ENCODE data around the gene RALB.

RALB gene

DNA sequence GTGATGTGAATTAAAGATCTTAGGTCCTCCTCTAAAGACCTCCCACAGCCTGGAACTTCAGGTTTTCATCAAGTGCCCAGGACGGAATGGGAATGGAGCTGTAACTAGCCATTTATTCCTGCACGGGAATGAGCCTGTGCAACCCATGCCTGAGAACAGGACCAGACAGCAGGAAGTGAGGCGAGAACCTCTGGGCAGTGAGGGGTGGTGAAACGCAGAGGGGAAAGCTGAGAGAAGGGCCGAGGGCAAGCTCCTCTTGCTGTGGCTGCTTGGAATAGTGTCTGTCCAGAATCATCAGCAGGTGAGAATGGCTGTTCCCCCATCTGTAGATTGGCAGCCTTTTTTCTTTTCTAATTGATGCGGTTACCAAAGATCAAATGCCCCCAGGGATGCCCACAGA is 4.8 kb upstream of the RALB start:
- H3K27me3 ChIP-seq (replicated peaks; ENCODE audit: control insufficient read depth, insufficient read depth, low read length), result no peaks in the 10 kb centered on the region
- no peak for DNase-seq (ENCODE audit: extremely low read depth, insufficient read length)
- no peak for TF ChIP-seq CTCF (IDR thresholded peaks at IDR 0.05; ENCODE audit: insufficient read depth, low read length, poor library complexity, severe bottlenecking)
- no peak overlapping the region for H3K4me3 ChIP-seq (replicated peaks; ENCODE audit: low read depth, low read length)
- H3K36me3 ChIP-seq (ENCODE audit: control insufficient read depth, insufficient read depth, low read length), result no peaks in the 10 kb centered on the region

- DNase-seq (ENCODE audit: extremely low read depth, insufficient read length), result no peak
- TF ChIP-seq CTCF (IDR thresholded peaks at IDR 0.05; ENCODE audit: insufficient read depth, low read length, poor library complexity, severe bottlenecking), result no peak
- no peaks in the 10 kb centered on the region for H3K27me3 ChIP-seq (replicated peaks; ENCODE audit: control insufficient read depth, insufficient read depth, low read length)
Observed at GRCh38 chr2:120250640-120251039, 2.0 kb upstream of the RALB start.

GRCh38 chr2:120251078-120251477 is 1.6 kb upstream of the RALB start:
- no peaks in the 10 kb centered on the region for H3K36me3 ChIP-seq (ENCODE audit: control insufficient read depth, insufficient read depth, low read length)
- no peak for TF ChIP-seq CTCF (IDR thresholded peaks at IDR 0.05; ENCODE audit: insufficient read depth, low read length, poor library complexity, severe bottlenecking)
- no peaks in the 10 kb centered on the region for H3K27me3 ChIP-seq (replicated peaks; ENCODE audit: control insufficient read depth, insufficient read depth, low read length)
- no peak overlapping the region for H3K4me3 ChIP-seq (replicated peaks; ENCODE audit: low read depth, low read length)
- no peak for DNase-seq (ENCODE audit: extremely low read depth, insufficient read length)

More at GRCh38 chr2:120250640-120251039, 2.0 kb upstream of the RALB start:
- H3K36me3 ChIP-seq (ENCODE audit: control insufficient read depth, insufficient read depth, low read length), result no peaks in the 10 kb centered on the region
- no peak overlapping the region for H3K4me3 ChIP-seq (replicated peaks; ENCODE audit: low read depth, low read length)

DNA sequence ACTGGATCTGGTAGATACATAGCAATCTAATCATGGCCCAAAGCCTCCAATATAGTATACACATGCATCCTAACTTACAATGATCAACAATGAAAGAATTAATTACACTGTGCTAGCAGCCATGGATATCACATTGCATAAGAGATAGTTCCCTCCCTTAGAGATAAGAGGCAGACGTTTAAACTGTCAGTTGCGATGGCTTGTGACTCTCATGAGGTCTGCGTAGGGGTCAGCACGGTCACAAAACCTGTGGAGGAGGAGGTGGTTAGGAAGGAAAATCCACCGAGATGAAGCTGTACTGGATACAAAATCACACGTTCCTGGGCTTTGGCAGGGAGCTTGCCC is 800 bp upstream of the RALB start:
- H3K36me3 ChIP-seq (ENCODE audit: control insufficient read depth, insufficient read depth, low read length), result no peaks in the 10 kb centered on the region
- DNase-seq (ENCODE audit: extremely low read depth, insufficient read length), result no peak
- peak overlapping the region; percentile 90 for H3K4me3 ChIP-seq (replicated peaks; ENCODE audit: low read depth, low read length)
- no peaks in the 10 kb centered on the region for H3K27me3 ChIP-seq (replicated peaks; ENCODE audit: control insufficient read depth, insufficient read depth, low read length)
- TF ChIP-seq CTCF (IDR thresholded peaks at IDR 0.05; ENCODE audit: insufficient read depth, low read length, poor library complexity, severe bottlenecking), result no peak

- Histone ChIP-seq H3K36me3 (ENCODE audit: control insufficient read depth, insufficient read depth, low read length) (peaks cover under 1% of the 10 kb centered on the region; the same call in 1 of the 2 replicates), H3K27me3 (replicated peaks; ENCODE audit: control insufficient read depth, insufficient read depth, low read length) (no peaks in the 10 kb centered on the region), H3K4me3 (replicated peaks; ENCODE audit: low read depth, low read length) (peak overlapping the region; percentile 90)
- TF ChIP-seq CTCF (IDR thresholded peaks at IDR 0.05; ENCODE audit: insufficient read depth, low read length, poor library complexity, severe bottlenecking), result peak; percentile 33
- DNase-seq (ENCODE audit: extremely low read depth, insufficient read length), result no peak
Observed at GRCh38 chr2:120253021-120253882, 600 bp downstream of the RALB start.
